T-helper 1 cell treated with Interleukin-12 subunit alpha and Interleukin-12 subunit beta and Interleukin-4 antibody, amounts not matched to agents 30 μg/mL and 1 μg/mL, for 36 hours (primary cell): ENCODE data around the gene PCED1B.
"Not testable (repeated sequence)": the region's sequence is repeated elsewhere in the genome, so short reads cannot be mapped to it uniquely, and the experiment has no call there.

Source experiments
- H3K27ac Mint-ChIP-seq: one replicate; pipeline ENCODE4 v1.8.0; 2021; ENCODE audit warnings: mild to moderate bottlenecking, mixed read lengths
- H3K27me3 Mint-ChIP-seq: one replicate; pipeline ENCODE4 v1.8.0; 2021; ENCODE audit warnings: low read depth, mixed read lengths
- H3K36me3 Mint-ChIP-seq: one replicate; pipeline ENCODE4 v1.8.0; 2021; ENCODE audit warnings: low read depth, mixed read lengths
- H3K4me1 Mint-ChIP-seq: one replicate; pipeline ENCODE4 v1.8.0; 2021; ENCODE audit warnings: low read depth, mixed read lengths
- H3K4me3 Mint-ChIP-seq: one replicate; pipeline ENCODE4 v1.8.0; 2021; ENCODE audit warnings: mild to moderate bottlenecking, moderate library complexity, mixed read lengths
- H3K9me3 Mint-ChIP-seq: one replicate; pipeline ENCODE4 v1.8.0; 2021; ENCODE audit warnings: mixed read lengths

Gene PCED1B

GRCh38 chr12:47079468-47079980, at the start of gene PCED1B, which contains the start of gene AMIGO2:
Gene PCED1B (plus strand): TSS chr12:47079621. CDS start chr12:47235064, 155,443 bp downstream.
Gene AMIGO2 (minus strand): TSS chr12:47079959. CDS start chr12:47079002, 957 bp downstream.
- H3K4me1 Mint-ChIP-seq: peaks cover 56% of the 10 kb centered on the region
- H3K36me3 Mint-ChIP-seq: peaks cover 2% of the 10 kb centered on the region
- peak within 1 kb of the TSS; percentile 81 for H3K27ac Mint-ChIP-seq
- H3K27me3 Mint-ChIP-seq: peaks cover 6% of the 10 kb centered on the region
- H3K9me3 Mint-ChIP-seq: no peaks in the 10 kb centered on the region
- peak within 1 kb of the TSS; percentile 93 for H3K4me3 Mint-ChIP-seq

- Mint-ChIP-seq H3K4me3 (no peak overlapping the region), H3K27me3 (peaks cover 22% of the 10 kb centered on the region), H3K4me1 (peaks cover 7% of the 10 kb centered on the region), H3K36me3 (no peaks in the 10 kb centered on the region), H3K9me3 (no peaks in the 10 kb centered on the region), H3K27ac (no peak overlapping the region)
These were observed 49.5 kb upstream of the PCED1B start for GRCh38 chr12:47029903-47030302.

GRCh38 chr12:47032644-47033043, 46.8 kb upstream of the PCED1B start:
- Mint-ChIP-seq H3K4me3 (no peak overlapping the region), H3K27me3 (peaks cover 5% of the 10 kb centered on the region), H3K4me1 (peaks cover 7% of the 10 kb centered on the region), H3K36me3 (no peaks in the 10 kb centered on the region), H3K9me3 (no peaks in the 10 kb centered on the region), H3K27ac (no peak overlapping the region)

- no peak overlapping the region for H3K27ac Mint-ChIP-seq
- H3K27me3 Mint-ChIP-seq: peaks cover under 1% of the 10 kb centered on the region
- no peaks in the 10 kb centered on the region for H3K36me3 Mint-ChIP-seq
- no peak overlapping the region for H3K4me3 Mint-ChIP-seq
- no peaks in the 10 kb centered on the region for H3K9me3 Mint-ChIP-seq
- H3K4me1 Mint-ChIP-seq: peaks cover 7% of the 10 kb centered on the region
These were observed 46.3 kb upstream of the PCED1B start for GRCh38 chr12:47033081-47033480.

GRCh38 chr12:47033789-47034555, 45.4 kb upstream of the PCED1B start:
- H3K36me3 Mint-ChIP-seq: no peaks in the 10 kb centered on the region
- no peak overlapping the region for H3K27ac Mint-ChIP-seq
- H3K9me3 Mint-ChIP-seq: no peaks in the 10 kb centered on the region
- H3K27me3 Mint-ChIP-seq: no peaks in the 10 kb centered on the region
- peaks cover 7% of the 10 kb centered on the region for H3K4me1 Mint-ChIP-seq
- no peak overlapping the region for H3K4me3 Mint-ChIP-seq

GRCh38 chr12:47034661-47035060, 44.8 kb upstream of the PCED1B start:
- Mint-ChIP-seq H3K27ac (no peak overlapping the region), H3K9me3 (no peaks in the 10 kb centered on the region), H3K36me3 (no peaks in the 10 kb centered on the region)

GRCh38 chr12:47035484-47035883, 43.9 kb upstream of the PCED1B start:
- Mint-ChIP-seq H3K4me1 (peaks cover 4% of the 10 kb centered on the region), H3K27ac (no peak overlapping the region), H3K27me3 (peaks cover 3% of the 10 kb centered on the region), H3K9me3 (no peaks in the 10 kb centered on the region), H3K36me3 (no peaks in the 10 kb centered on the region), H3K4me3 (no peak overlapping the region)

More at GRCh38 chr12:47034661-47035060, 44.8 kb upstream of the PCED1B start:
- H3K4me1 Mint-ChIP-seq: peaks cover 6% of the 10 kb centered on the region
- H3K27me3 Mint-ChIP-seq: peaks cover 1% of the 10 kb centered on the region
- no peak overlapping the region for H3K4me3 Mint-ChIP-seq

- Mint-ChIP-seq H3K36me3 (no peaks in the 10 kb centered on the region), H3K4me3 (no peak overlapping the region), H3K4me1 (no peaks in the 10 kb centered on the region), H3K9me3 (no peaks in the 10 kb centered on the region), H3K27ac (no peak overlapping the region), H3K27me3 (peaks cover 3% of the 10 kb centered on the region)
These were observed 41.1 kb upstream of the PCED1B start for GRCh38 chr12:47038270-47038748.

GRCh38 chr12:47039079-47039478, 40.3 kb upstream of the PCED1B start:
- H3K36me3 Mint-ChIP-seq: no peaks in the 10 kb centered on the region
- no peaks in the 10 kb centered on the region for H3K4me1 Mint-ChIP-seq
- H3K27me3 Mint-ChIP-seq: peaks cover 3% of the 10 kb centered on the region
- no peak overlapping the region for H3K27ac Mint-ChIP-seq
- no peaks in the 10 kb centered on the region for H3K9me3 Mint-ChIP-seq
- H3K4me3 Mint-ChIP-seq: no peak overlapping the region

- no peak overlapping the region for H3K4me3 Mint-ChIP-seq
- H3K36me3 Mint-ChIP-seq: no peaks in the 10 kb centered on the region
These were observed 39.7 kb upstream of the PCED1B start for GRCh38 chr12:47039756-47040155.

GRCh38 chr12:47041327-47041726, 38.1 kb upstream of the PCED1B start:
- H3K27ac Mint-ChIP-seq: no peak overlapping the region
- no peaks in the 10 kb centered on the region for H3K36me3 Mint-ChIP-seq
- peaks cover 11% of the 10 kb centered on the region for H3K27me3 Mint-ChIP-seq
- no peaks in the 10 kb centered on the region for H3K9me3 Mint-ChIP-seq
- no peak overlapping the region for H3K4me3 Mint-ChIP-seq
- no peaks in the 10 kb centered on the region for H3K4me1 Mint-ChIP-seq

More at GRCh38 chr12:47039756-47040155, 39.7 kb upstream of the PCED1B start:
- Mint-ChIP-seq H3K27me3 (peaks cover 3% of the 10 kb centered on the region), H3K4me1 (no peaks in the 10 kb centered on the region), H3K27ac (no peak overlapping the region), H3K9me3 (no peaks in the 10 kb centered on the region)

- Mint-ChIP-seq H3K4me3 (no peak overlapping the region), H3K4me1 (no peaks in the 10 kb centered on the region)
These were observed 30.9 kb upstream of the PCED1B start for GRCh38 chr12:47048541-47048940.

GRCh38 chr12:47051291-47051690, 28.1 kb upstream of the PCED1B start:
- H3K36me3 Mint-ChIP-seq, H3K4me3 Mint-ChIP-seq, H3K27ac Mint-ChIP-seq: not testable (repeated sequence)

More at GRCh38 chr12:47048541-47048940, 30.9 kb upstream of the PCED1B start:
- peaks cover 1% of the 10 kb centered on the region for H3K36me3 Mint-ChIP-seq
- H3K9me3 Mint-ChIP-seq: peaks cover 16% of the 10 kb centered on the region
- H3K27ac Mint-ChIP-seq: no peak overlapping the region
- H3K27me3 Mint-ChIP-seq: peaks cover 13% of the 10 kb centered on the region

GRCh38 chr12:47052274-47052673, 27.1 kb upstream of the PCED1B start:
- no peak overlapping the region for H3K4me3 Mint-ChIP-seq
- H3K4me1 Mint-ChIP-seq: no peaks in the 10 kb centered on the region
- H3K27me3 Mint-ChIP-seq: peaks cover 5% of the 10 kb centered on the region
- H3K36me3 Mint-ChIP-seq: peaks cover 1% of the 10 kb centered on the region
- H3K27ac Mint-ChIP-seq: no peak overlapping the region
- H3K9me3 Mint-ChIP-seq: peaks cover 21% of the 10 kb centered on the region

More at GRCh38 chr12:47051291-47051690, 28.1 kb upstream of the PCED1B start:
- H3K4me1 Mint-ChIP-seq, H3K27me3 Mint-ChIP-seq: not testable (repeated sequence)
- H3K9me3 Mint-ChIP-seq: peaks cover 18% of the 10 kb centered on the region

GRCh38 chr12:47053961-47054360, 25.5 kb upstream of the PCED1B start:
- no peak overlapping the region for H3K27ac Mint-ChIP-seq
- no peaks in the 10 kb centered on the region for H3K27me3 Mint-ChIP-seq
- H3K36me3 Mint-ChIP-seq: peaks cover 1% of the 10 kb centered on the region
- no peak overlapping the region for H3K4me3 Mint-ChIP-seq
- H3K9me3 Mint-ChIP-seq: peaks cover 21% of the 10 kb centered on the region
- H3K4me1 Mint-ChIP-seq: no peaks in the 10 kb centered on the region
